Stimulated activated CD8-positive, alpha-beta memory T cell treated with anti-CD3 and anti-CD28 coated beads, Interleukin-15, amount 100 ng/mL, for 1 hour (primary cell): ENCODE measurements around the gene LRPPRC.
A peak's percentile ranks its signal among the peaks of the same experiment; 100 is the strongest.

Experiments used
- DNase-seq: peaks from one replicate; pipeline ENCODE4 v3.0.0-alpha.2; 2020; ENCODE audit warnings: low read depth

LRPPRC gene

GRCh38 chr2:43906448-43907109 is 89.2 kb downstream of the LRPPRC start:
- DNase-seq: no peak

GRCh38 chr2:43905871-43906270 is 89.9 kb downstream of the LRPPRC start:
- no peak for DNase-seq

GRCh38 chr2:43905371-43905803 is 90.4 kb downstream of the LRPPRC start:
- no peak for DNase-seq

- no peak for DNase-seq
Observed at GRCh38 chr2:43899589-43899988, 96.2 kb downstream of the LRPPRC start.

GRCh38 chr2:43898838-43899346 is 96.9 kb downstream of the LRPPRC start:
- DNase-seq: no peak

- no peak for DNase-seq
Observed at GRCh38 chr2:43898134-43898837, 97.5 kb downstream of the LRPPRC start.

- DNase-seq: no peak
Observed at GRCh38 chr2:43897492-43897891, 98.3 kb downstream of the LRPPRC start.

GRCh38 chr2:43896906-43897305 is 98.9 kb downstream of the LRPPRC start:
- DNase-seq: no peak

GRCh38 chr2:43894743-43895142 is 101.0 kb downstream of the LRPPRC start:
- no peak for DNase-seq

GRCh38 chr2:43890855-43891254 is 104.9 kb downstream of the LRPPRC start:
- DNase-seq: no peak

GRCh38 chr2:43889416-43889815 is 106.4 kb downstream of the LRPPRC start:
- DNase-seq: no peak

GRCh38 chr2:43887176-43887575 is 108.6 kb downstream of the LRPPRC start:
- no peak for DNase-seq

GRCh38 chr2:43885132-43885632 is 110.6 kb downstream of the LRPPRC start:
- DNase-seq: no peak

- DNase-seq: no peak
Observed at GRCh38 chr2:43884689-43885088, 111.1 kb downstream of the LRPPRC start.

GRCh38 chr2:43882312-43882711 is 113.5 kb downstream of the LRPPRC start:
- no peak for DNase-seq

- DNase-seq: no peak
Observed at GRCh38 chr2:43880952-43881351, 114.8 kb downstream of the LRPPRC start.

- no peak for DNase-seq
Observed at GRCh38 chr2:43880471-43880870, 115.3 kb downstream of the LRPPRC start.

GRCh38 chr2:43879261-43879660 is 116.5 kb downstream of the LRPPRC start:
- DNase-seq: no peak

- DNase-seq: peak; percentile 33
Observed at GRCh38 chr2:43877782-43878464, 117.9 kb downstream of the LRPPRC start.

GRCh38 chr2:43874776-43875451 is 120.9 kb downstream of the LRPPRC start:
- DNase-seq: no peak

GRCh38 chr2:43872151-43872550 is 123.6 kb downstream of the LRPPRC start:
- no peak for DNase-seq

- no peak for DNase-seq
Observed at GRCh38 chr2:43855292-43855691, 140.5 kb downstream of the LRPPRC start.
